H1 (cell line): ENCODE data around the gene POU2F1. TPM values are rescaled to one million over a fixed set of nuclear protein-coding genes. Genes with fewer than 3 reads are reported as not detected.

Source experiments
- CEBPB ChIP-seq: IDR thresholded peaks from 2 replicates; pipeline ENCODE4 v1.6.1; 2012; ENCODE audit warnings: low read depth, low read length
- polyA plus RNA-seq, 7 experiments: library from polyadenylated mRNA; depleted of rRNA in 3 of 7; stranded (reverse) in 5 of 7; unstranded in 2 of 7; fragments of >200 nt in 5 of 7; fragments of 200-250 nt in 2 of 7; gene quantifications; 1 replicate in 5 of 7; 2 replicates in 1 of 7; 4 replicates in 1 of 7; pipeline versions ENCODE4 v1.2.1 to v1.2.3, GENCODE V29; 2011 to 2013; ENCODE audit warnings: missing spikeins in 2 of 7, mixed read lengths in 2 of 7
- total RNA-seq: library from RNA; stranded (reverse); fragmentation: NEBNext Ultra II Directional; extraction: Animal tissue kit (Norgen Biotek cat#: 25700); gene quantifications from 2 replicates; pipeline ENCODE4 v1.2.1, GENCODE V29; 2021

POU2F1 gene
- total and polyA plus RNA-seq, 2 of the 8 experiments (the other 6 are each of a cell fraction or from before 2014, with no cell fraction given): 37.0 to 57.2 TPM

GRCh38 chr1:167252986-167253385 lies 32.3 kb downstream of the POU2F1 start (continued):
- TF ChIP-seq CEBPB: no peak
